ENCODE data around the gene RIC1. TPM values are rescaled to one million over a fixed set of nuclear protein-coding genes. Genes with fewer than 3 reads are reported as not detected.

Gene RIC1
- total RNA-seq, 1 experiment from 2014 or later: 25.5 TPM

- no peaks in the 10 kb centered on the region for H3K9me2 ChIP-seq (ENCODE audit: insufficient read depth)
- intact Hi-C loops (cut with micrococcal nuclease): no loop called here
- H2AFZ ChIP-seq (ENCODE audit: low read depth, low read length, poor library complexity, severe bottlenecking): no peak overlapping the region
- no peaks in the 10 kb centered on the region for H3K9me3 ChIP-seq (ENCODE audit: control insufficient read depth in 1 of 2, insufficient read depth in 1 of 2, low read depth in 1 of 2, low read length in 2 of 2)
- H3K4me2 ChIP-seq (ENCODE audit: low read length): no peak overlapping the region
- ATAC-seq (no peak), DNase-seq (ENCODE audit: low read depth, low spot score) (no peak)
- H3K27ac ChIP-seq (ENCODE audit: low read depth, low read length): no peak overlapping the region
- POLR2A ChIA-PET: no interaction called here
- H4K20me1 ChIP-seq (ENCODE audit: insufficient read depth): no peaks in the 10 kb centered on the region
- H3K79me2 ChIP-seq (ENCODE audit: insufficient read depth, low read length): peaks cover 27% of the 10 kb centered on the region
- TF ChIP-seq EZH2 (IDR thresholded peaks at IDR 0.05) (no peak), ELF1 (IDR thresholded peaks at IDR 0.05; ENCODE audit: borderline replicate concordance, low read depth) (no peak), CEBPB (IDR thresholded peaks at IDR 0.05; ENCODE audit: low read depth) (no peak), SP1 (IDR thresholded peaks at IDR 0.05; ENCODE audit: low read depth) (no peak), RAD21 (IDR thresholded peaks at IDR 0.05; ENCODE audit: low read depth) (no peak), EGR1 (IDR thresholded peaks at IDR 0.05; ENCODE audit: low read depth) (no peak), POLR2A (IDR thresholded peaks at IDR 0.05; ENCODE audit: borderline replicate concordance, extremely low read depth, insufficient read depth, insufficient read length) (no peak), EZH2phosphoT487 (IDR thresholded peaks at IDR 0.05; ENCODE audit: borderline replicate concordance) (no peak), JUND (IDR thresholded peaks at IDR 0.05) (no peak), ZBTB33 (IDR thresholded peaks at IDR 0.05; ENCODE audit: extremely low read depth, insufficient replicate concordance, low read length) (no peak)
- TF ChIP-seq, protein P1, sequence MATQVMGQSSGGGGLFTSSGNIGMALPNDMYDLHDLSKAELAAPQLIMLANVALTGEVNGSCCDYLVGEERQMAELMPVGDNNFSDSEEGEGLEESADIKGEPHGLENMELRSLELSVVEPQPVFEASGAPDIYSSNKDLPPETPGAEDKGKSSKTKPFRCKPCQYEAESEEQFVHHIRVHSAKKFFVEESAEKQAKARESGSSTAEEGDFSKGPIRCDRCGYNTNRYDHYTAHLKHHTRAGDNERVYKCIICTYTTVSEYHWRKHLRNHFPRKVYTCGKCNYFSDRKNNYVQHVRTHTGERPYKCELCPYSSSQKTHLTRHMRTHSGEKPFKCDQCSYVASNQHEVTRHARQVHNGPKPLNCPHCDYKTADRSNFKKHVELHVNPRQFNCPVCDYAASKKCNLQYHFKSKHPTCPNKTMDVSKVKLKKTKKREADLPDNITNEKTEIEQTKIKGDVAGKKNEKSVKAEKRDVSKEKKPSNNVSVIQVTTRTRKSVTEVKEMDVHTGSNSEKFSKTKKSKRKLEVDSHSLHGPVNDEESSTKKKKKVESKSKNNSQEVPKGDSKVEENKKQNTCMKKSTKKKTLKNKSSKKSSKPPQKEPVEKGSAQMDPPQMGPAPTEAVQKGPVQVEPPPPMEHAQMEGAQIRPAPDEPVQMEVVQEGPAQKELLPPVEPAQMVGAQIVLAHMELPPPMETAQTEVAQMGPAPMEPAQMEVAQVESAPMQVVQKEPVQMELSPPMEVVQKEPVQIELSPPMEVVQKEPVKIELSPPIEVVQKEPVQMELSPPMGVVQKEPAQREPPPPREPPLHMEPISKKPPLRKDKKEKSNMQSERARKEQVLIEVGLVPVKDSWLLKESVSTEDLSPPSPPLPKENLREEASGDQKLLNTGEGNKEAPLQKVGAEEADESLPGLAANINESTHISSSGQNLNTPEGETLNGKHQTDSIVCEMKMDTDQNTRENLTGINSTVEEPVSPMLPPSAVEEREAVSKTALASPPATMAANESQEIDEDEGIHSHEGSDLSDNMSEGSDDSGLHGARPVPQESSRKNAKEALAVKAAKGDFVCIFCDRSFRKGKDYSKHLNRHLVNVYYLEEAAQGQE (IDR thresholded peaks at IDR 0.05; ENCODE audit: low read depth): no peak
- H3K4me3 ChIP-seq (replicated peaks in 1 of 2; ENCODE audit: low read depth in 1 of 2, low read length in 2 of 2): no peak overlapping the region
- H3K4me1 ChIP-seq (ENCODE audit: control insufficient read depth in 1 of 2, insufficient read depth in 2 of 2, low read length in 2 of 2): peaks cover 6 to 10% of the 10 kb centered on the region in 2 experiments; a peak in 2 of 4 replicates
- no peak overlapping the region for H3K9ac ChIP-seq (ENCODE audit: low read length)
- CTCF ChIA-PET: no interaction called here
- no peaks in the 10 kb centered on the region for H3K36me3 ChIP-seq (ENCODE audit: control insufficient read depth in 1 of 2, insufficient read depth in 2 of 2, low read length in 2 of 2)
- RAD21 ChIA-PET (ENCODE audit: low non-redundant PET in 1 of 2, low total read pairs in 2 of 2, uncharacterized antibody in 2 of 2, unreplicated experiment in 2 of 2): no interaction called here
- BruUV-seq (replicated peaks): no TSS peak
- H3K27me3 ChIP-seq (ENCODE audit: insufficient read depth, low read length): no peaks in the 10 kb centered on the region
These were observed 55.2 kb downstream of the RIC1 start for GRCh38 chr9:5684101-5684500.

Measured in HCT116 (cell line).